NT2/D1 (cell line): Measurements from ENCODE around the gene CYP2F1.

Source experiments
- SUZ12 ChIP-seq: IDR thresholded peaks from 2 replicates; pipeline ENCODE4 v1.6.1; 2011; ENCODE audit not compliant: insufficient read length, insufficient read depth; ENCODE audit errors: extremely low read depth
- YY1 ChIP-seq: IDR thresholded peaks from 2 replicates; pipeline ENCODE4 v1.6.1; 2011; ENCODE audit not compliant: insufficient read length, insufficient read depth

- TF ChIP-seq YY1 (no peak), SUZ12 (no peak)
Measured at GRCh38 chr19:41161903-41162302, 47.7 kb downstream of the CYP2F1 start.
